Erythroblast (primary cell): ENCODE data around the gene RIMS1.

ENCODE experiments used
- GATA1 ChIP-seq: IDR thresholded peaks from 2 replicates; pipeline ENCODE4 v1.6.1; 2011; ENCODE audit warnings: low read depth, mild to moderate bottlenecking, control low read depth, low read length, moderate library complexity
- POLR2A ChIP-seq: IDR thresholded peaks from 2 replicates; pipeline ENCODE4 v1.6.1; 2011; ENCODE audit warnings: mild to moderate bottlenecking, low read length

- TF ChIP-seq POLR2A (no peak), GATA1 (no peak)
Observed at GRCh38 chr6:72203983-72204382, 317.6 kb downstream of the RIMS1 start.
